HepG2 (cell line): ENCODE data around the gene ST6GALNAC2. TPM values are rescaled to one million over a fixed set of nuclear protein-coding genes. Genes with fewer than 3 reads are reported as not detected.
A peak's percentile ranks its signal among the peaks of the same experiment; 100 is the strongest.

Experiments used
- ARNT ChIP-seq: fragments of 450-650 bp; IDR thresholded peaks from 2 replicates; pipeline ENCODE4 v1.6.1; 2017
- ATF7 ChIP-seq, 2 experiments: fragments of 450-650 bp in 1 of 2; sonication (generic) in 1 of 2; formaldehyde crosslinking in 1 of 2; IDR thresholded peaks; 2 replicates each; pipeline versions ENCODE4 v1.4.0 to v1.6.1; 2016 to 2020; ENCODE audit warnings: antibody characterized with exemption in 1 of 2, mild to moderate bottlenecking in 1 of 2, missing genetic modification reagents in 1 of 2
- CENPX ChIP-seq: sonication (generic); formaldehyde crosslinking; IDR thresholded peaks from 2 replicates; pipeline ENCODE4 v1.9.0; 2021; ENCODE audit warnings: mild to moderate bottlenecking, missing genetic modification reagents, moderate library complexity
- EP300 ChIP-seq, 3 experiments: sonication (generic) in 1 of 3; formaldehyde crosslinking in 1 of 3; IDR thresholded peaks; 2 replicates each; pipeline versions ENCODE4 v1.5.1 to v1.6.1; 2011 to 2020; ENCODE audit warnings: low read depth in 2 of 3, low read length in 2 of 3, borderline replicate concordance in 1 of 3, improper control_type of control experiment in 1 of 3, mild to moderate bottlenecking in 1 of 3, missing genetic modification reagents in 1 of 3, moderate library complexity in 1 of 3
- HNRNPLL ChIP-seq: fragments of 200-400 bp; formaldehyde crosslinking; IDR thresholded peaks from 2 replicates; pipeline ENCODE4 v1.6.1; 2017; ENCODE audit warnings: mild to moderate bottlenecking, low read depth, low read length; ENCODE audit not compliant: poor library complexity, severe bottlenecking
- MED13 ChIP-seq: sonication (generic); formaldehyde crosslinking; IDR thresholded peaks from 2 replicates; pipeline ENCODE4 v1.5.0; 2020; ENCODE audit warnings: missing genetic modification reagents
- MLLT10 ChIP-seq: sonication (generic); formaldehyde crosslinking; IDR thresholded peaks from 2 replicates; pipeline ENCODE4 v1.4.0; 2020; ENCODE audit warnings: missing genetic modification reagents
- RNF2 ChIP-seq: fragments of 450-650 bp; conservative IDR thresholded peaks from 2 replicates; pipeline ENCODE4 v1.6.1; 2016; ENCODE audit warnings: low read depth
- TBL1XR1 ChIP-seq: fragments of 150-350 bp; IDR thresholded peaks from 2 replicates; pipeline ENCODE4 v1.6.1; 2014; ENCODE audit warnings: borderline replicate concordance, low read length; ENCODE audit not compliant: partially characterized antibody
- ZNF256 ChIP-seq: sonication (generic); formaldehyde crosslinking; conservative IDR thresholded peaks from 2 replicates; pipeline ENCODE4 v1.4.0; 2020; ENCODE audit warnings: missing genetic modification reagents
- ZNF460 ChIP-seq: sonication (generic); formaldehyde crosslinking; IDR thresholded peaks from 2 replicates; pipeline ENCODE4 v1.5.1; 2020; ENCODE audit warnings: missing genetic modification reagents, mild to moderate bottlenecking, borderline replicate concordance
- ZNF879 ChIP-seq: sonication (generic); formaldehyde crosslinking; IDR thresholded peaks from 2 replicates; pipeline ENCODE4 v1.8.1; 2023; ENCODE audit warnings: missing genetic modification reagents
- polyA plus RNA-seq, 8 experiments: library from polyadenylated mRNA; depleted of rRNA in 3 of 8; stranded (reverse) in 7 of 8; unstranded in 1 of 8; fragments of >200 nt; fragmentation: Illumina TruSeq in 4 of 8; extraction: Trizol in 4 of 8; gene quantifications; 2 replicates each; pipeline versions ENCODE4 v1.2.1 to v1.2.3, GENCODE V29; 2011 to 2016; ENCODE audit warnings: low read depth in 4 of 8, missing spikeins in 1 of 8, mixed read lengths in 1 of 8; ENCODE audit not compliant: insufficient read depth in 1 of 8
- total RNA-seq, 5 experiments: library from RNA; depleted of rRNA; stranded (reverse); fragments of >200 nt; fragmentation: Illumina TruSeq; extraction: Trizol; gene quantifications; 2 replicates each; pipeline ENCODE4 v1.2.3, GENCODE V29; 2016; ENCODE audit warnings: low read depth in 1 of 5
- TF ChIP-seq, protein P1 (sequence below): IDR thresholded peaks from 2 replicates; pipeline ENCODE4 v1.6.1; 2018; ENCODE audit warnings: missing genetic modification reagents
- TF ChIP-seq, protein P2 (sequence below): sonication (generic); formaldehyde crosslinking; IDR thresholded peaks from 2 replicates; pipeline ENCODE4 v1.4.0; 2020; ENCODE audit warnings: missing genetic modification reagents, mild to moderate bottlenecking, borderline replicate concordance
- TF ChIP-seq, protein P3 (sequence below): IDR thresholded peaks from 2 replicates; pipeline ENCODE4 v1.6.1; 2012; ENCODE audit warnings: low read length, improper control_type of control experiment
- TF ChIP-seq, protein P4 (sequence below): IDR thresholded peaks from 2 replicates; pipeline ENCODE4 v1.6.1; 2016

ST6GALNAC2 gene
- total and polyA plus RNA-seq, 2 of the 13 experiments (the other 11 are each of a cell fraction or from before 2014, with no cell fraction given), result 0.12 to 0.49 TPM

- no peak for TF ChIP-seq EP300 (IDR thresholded peaks at IDR 0.05; ENCODE audit: low read depth in 2 of 2, low read length in 2 of 2)
- TF ChIP-seq EP300 (CRISPR knock-in tag; IDR thresholded peaks at IDR 0.05; ENCODE audit: borderline replicate concordance), result no peak
- no peak for TF ChIP-seq RNF2
- TF ChIP-seq ZNF460 (CRISPR knock-in tag), result no peak
- TF ChIP-seq, protein P1, sequence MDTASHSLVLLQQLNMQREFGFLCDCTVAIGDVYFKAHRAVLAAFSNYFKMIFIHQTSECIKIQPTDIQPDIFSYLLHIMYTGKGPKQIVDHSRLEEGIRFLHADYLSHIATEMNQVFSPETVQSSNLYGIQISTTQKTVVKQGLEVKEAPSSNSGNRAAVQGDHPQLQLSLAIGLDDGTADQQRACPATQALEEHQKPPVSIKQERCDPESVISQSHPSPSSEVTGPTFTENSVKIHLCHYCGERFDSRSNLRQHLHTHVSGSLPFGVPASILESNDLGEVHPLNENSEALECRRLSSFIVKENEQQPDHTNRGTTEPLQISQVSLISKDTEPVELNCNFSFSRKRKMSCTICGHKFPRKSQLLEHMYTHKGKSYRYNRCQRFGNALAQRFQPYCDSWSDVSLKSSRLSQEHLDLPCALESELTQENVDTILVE (CRISPR knock-in tag), result no peak
- TF ChIP-seq ZNF879 (CRISPR knock-in tag), result no peak
- TF ChIP-seq, protein P2, sequence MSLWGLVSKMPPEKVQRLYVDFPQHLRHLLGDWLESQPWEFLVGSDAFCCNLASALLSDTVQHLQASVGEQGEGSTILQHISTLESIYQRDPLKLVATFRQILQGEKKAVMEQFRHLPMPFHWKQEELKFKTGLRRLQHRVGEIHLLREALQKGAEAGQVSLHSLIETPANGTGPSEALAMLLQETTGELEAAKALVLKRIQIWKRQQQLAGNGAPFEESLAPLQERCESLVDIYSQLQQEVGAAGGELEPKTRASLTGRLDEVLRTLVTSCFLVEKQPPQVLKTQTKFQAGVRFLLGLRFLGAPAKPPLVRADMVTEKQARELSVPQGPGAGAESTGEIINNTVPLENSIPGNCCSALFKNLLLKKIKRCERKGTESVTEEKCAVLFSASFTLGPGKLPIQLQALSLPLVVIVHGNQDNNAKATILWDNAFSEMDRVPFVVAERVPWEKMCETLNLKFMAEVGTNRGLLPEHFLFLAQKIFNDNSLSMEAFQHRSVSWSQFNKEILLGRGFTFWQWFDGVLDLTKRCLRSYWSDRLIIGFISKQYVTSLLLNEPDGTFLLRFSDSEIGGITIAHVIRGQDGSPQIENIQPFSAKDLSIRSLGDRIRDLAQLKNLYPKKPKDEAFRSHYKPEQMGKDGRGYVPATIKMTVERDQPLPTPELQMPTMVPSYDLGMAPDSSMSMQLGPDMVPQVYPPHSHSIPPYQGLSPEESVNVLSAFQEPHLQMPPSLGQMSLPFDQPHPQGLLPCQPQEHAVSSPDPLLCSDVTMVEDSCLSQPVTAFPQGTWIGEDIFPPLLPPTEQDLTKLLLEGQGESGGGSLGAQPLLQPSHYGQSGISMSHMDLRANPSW (CRISPR knock-in tag), result no peak
- no peak for TF ChIP-seq ARNT
- TF ChIP-seq HNRNPLL, result no peak
- TF ChIP-seq, protein P3, sequence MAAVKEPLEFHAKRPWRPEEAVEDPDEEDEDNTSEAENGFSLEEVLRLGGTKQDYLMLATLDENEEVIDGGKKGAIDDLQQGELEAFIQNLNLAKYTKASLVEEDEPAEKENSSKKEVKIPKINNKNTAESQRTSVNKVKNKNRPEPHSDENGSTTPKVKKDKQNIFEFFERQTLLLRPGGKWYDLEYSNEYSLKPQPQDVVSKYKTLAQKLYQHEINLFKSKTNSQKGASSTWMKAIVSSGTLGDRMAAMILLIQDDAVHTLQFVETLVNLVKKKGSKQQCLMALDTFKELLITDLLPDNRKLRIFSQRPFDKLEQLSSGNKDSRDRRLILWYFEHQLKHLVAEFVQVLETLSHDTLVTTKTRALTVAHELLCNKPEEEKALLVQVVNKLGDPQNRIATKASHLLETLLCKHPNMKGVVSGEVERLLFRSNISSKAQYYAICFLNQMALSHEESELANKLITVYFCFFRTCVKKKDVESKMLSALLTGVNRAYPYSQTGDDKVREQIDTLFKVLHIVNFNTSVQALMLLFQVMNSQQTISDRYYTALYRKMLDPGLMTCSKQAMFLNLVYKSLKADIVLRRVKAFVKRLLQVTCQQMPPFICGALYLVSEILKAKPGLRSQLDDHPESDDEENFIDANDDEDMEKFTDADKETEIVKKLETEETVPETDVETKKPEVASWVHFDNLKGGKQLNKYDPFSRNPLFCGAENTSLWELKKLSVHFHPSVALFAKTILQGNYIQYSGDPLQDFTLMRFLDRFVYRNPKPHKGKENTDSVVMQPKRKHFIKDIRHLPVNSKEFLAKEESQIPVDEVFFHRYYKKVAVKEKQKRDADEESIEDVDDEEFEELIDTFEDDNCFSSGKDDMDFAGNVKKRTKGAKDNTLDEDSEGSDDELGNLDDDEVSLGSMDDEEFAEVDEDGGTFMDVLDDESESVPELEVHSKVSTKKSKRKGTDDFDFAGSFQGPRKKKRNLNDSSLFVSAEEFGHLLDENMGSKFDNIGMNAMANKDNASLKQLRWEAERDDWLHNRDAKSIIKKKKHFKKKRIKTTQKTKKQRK, result no peak
- peak; percentile 88 for TF ChIP-seq ATF7 (IDR thresholded peaks at IDR 0.05)
- peak; percentile 81 for TF ChIP-seq ATF7 (CRISPR knock-in tag; IDR thresholded peaks at IDR 0.05)
- TF ChIP-seq MED13 (CRISPR knock-in tag), result no peak
- TF ChIP-seq MLLT10 (CRISPR knock-in tag), result no peak
- TF ChIP-seq, protein P4, sequence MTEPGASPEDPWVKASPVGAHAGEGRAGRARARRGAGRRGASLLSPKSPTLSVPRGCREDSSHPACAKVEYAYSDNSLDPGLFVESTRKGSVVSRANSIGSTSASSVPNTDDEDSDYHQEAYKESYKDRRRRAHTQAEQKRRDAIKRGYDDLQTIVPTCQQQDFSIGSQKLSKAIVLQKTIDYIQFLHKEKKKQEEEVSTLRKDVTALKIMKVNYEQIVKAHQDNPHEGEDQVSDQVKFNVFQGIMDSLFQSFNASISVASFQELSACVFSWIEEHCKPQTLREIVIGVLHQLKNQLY, result no peak
- TF ChIP-seq ZNF256 (CRISPR knock-in tag), result no peak
- TF ChIP-seq TBL1XR1, result no peak
- TF ChIP-seq CENPX, result no peak
Measured at GRCh38 chr17:76540381-76541300, 45.0 kb downstream of the ST6GALNAC2 start (continued).
